SK-N-MC (cell line): ENCODE results near the gene MARCHF4.

ENCODE experiments used
- EZH2 ChIP-seq: fragments of 200-600 bp; sonication (generic); IDR thresholded peaks from one replicate; pipeline ENCODE4 v1.6.1; 2017; ENCODE audit warnings: antibody characterized with exemption
- FOXP2 ChIP-seq: optimal IDR thresholded peaks from 2 replicates; pipeline ENCODE3; 2011; ENCODE audit warnings: mild to moderate bottlenecking, moderate library complexity; ENCODE audit not compliant: insufficient read depth; ENCODE audit errors: extremely low read length, control extremely low read depth
- POLR2AphosphoS5 ChIP-seq: IDR thresholded peaks from 2 replicates; pipeline ENCODE4 v1.6.1; 2012; ENCODE audit warnings: mild to moderate bottlenecking, low read depth, low read length, borderline replicate concordance

DNA sequence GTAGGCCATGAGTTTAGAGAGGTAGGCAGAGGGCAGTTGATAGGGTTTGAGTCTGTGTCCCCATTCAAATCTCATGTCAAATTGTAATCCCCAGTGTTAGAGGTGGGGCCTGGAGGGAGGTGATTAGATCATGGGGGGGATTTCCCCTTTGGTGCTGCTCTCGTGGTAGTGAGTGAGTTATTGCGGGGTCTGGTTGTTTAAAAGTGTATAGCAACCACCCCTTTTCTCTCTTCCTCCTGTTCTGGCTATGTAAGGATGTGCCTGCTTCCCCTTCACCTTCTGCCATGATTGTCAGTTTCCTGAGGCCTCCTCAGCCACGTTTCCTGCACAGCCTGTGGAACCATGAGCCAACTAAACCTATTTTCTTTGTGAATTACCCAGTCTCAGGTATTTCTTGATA is 25.5 kb downstream of the MARCHF4 start:
- TF ChIP-seq POLR2AphosphoS5 (no peak), EZH2 (no peak), FOXP2 (no peak)
